ENCODE data around the gene OVCA2. TPM values are rescaled to one million over a fixed set of nuclear protein-coding genes. Genes with fewer than 3 reads are reported as not detected.

OVCA2 gene
- total RNA-seq, 1 experiment from 2014 or later, result 24.6 TPM

- no peak overlapping the region for H3K27ac Mint-ChIP-seq
- Histone ChIP-seq H3K79me2 (ENCODE audit: insufficient read depth, low read length) (no peaks in the 10 kb centered on the region), H3K4me1 (ENCODE audit: insufficient read depth, low read length) (no peaks in the 10 kb centered on the region; the same call in 1 of the 2 replicates), H3T11ph (ENCODE audit: low read length) (no peak overlapping the region), H4K91ac (ENCODE audit: insufficient read length, low read depth, low read length) (no peak overlapping the region), H3K56ac (ENCODE audit: insufficient read length, low read depth, low read length) (no peak overlapping the region), H2AFZ (ENCODE audit: low read length) (no peak overlapping the region), H3K18ac (ENCODE audit: insufficient read length, low read depth, low read length) (no peak overlapping the region), H2BK15ac (ENCODE audit: low read depth, low read length) (no peak overlapping the region), H2BK20ac (ENCODE audit: low read depth, low read length, poor library complexity, severe bottlenecking) (no peak overlapping the region), H3K23me2 (ENCODE audit: insufficient read length, low read depth, low read length, poor library complexity, severe bottlenecking) (no peaks in the 10 kb centered on the region), H3K4me2 (ENCODE audit: insufficient read depth, insufficient read length, low read length) (no peak overlapping the region), H3K27me3 (ENCODE audit: insufficient read depth, low read length) (peaks cover 7% of the 10 kb centered on the region; the same call in 1 of the 2 replicates), H2AK5ac (ENCODE audit: insufficient read length, low read length) (no peak overlapping the region), H3K23ac (ENCODE audit: insufficient read length, low read depth, low read length) (no peak overlapping the region), H3K14ac (ENCODE audit: insufficient read depth, low read length) (no peak overlapping the region), H3K27ac (ENCODE audit: insufficient read length, low read depth, low read length) (no peak overlapping the region), H3K9ac (ENCODE audit: extremely low read depth, insufficient read length, low read length) (no peak overlapping the region), H2BK120ac (ENCODE audit: low read depth, low read length, poor library complexity, severe bottlenecking) (no peak overlapping the region), H4K5ac (ENCODE audit: insufficient read length, low read depth, low read length) (no peak overlapping the region), H4K8ac (replicated peaks; ENCODE audit: insufficient read length, low read depth, low read length) (no peak overlapping the region), H2BK12ac (ENCODE audit: insufficient read length, low read depth, low read length) (no peak overlapping the region), H3K4ac (ENCODE audit: low read depth, low read length) (no peak overlapping the region), H3K79me1 (ENCODE audit: insufficient read depth, low read depth, low read length, poor library complexity, severe bottlenecking) (no peaks in the 10 kb centered on the region), H4K20me1 (ENCODE audit: control insufficient read depth, insufficient read depth, insufficient read length) (no peaks in the 10 kb centered on the region), H3K9me3 (ENCODE audit: control insufficient read depth, low read depth, low read length) (no peaks in the 10 kb centered on the region), H2BK5ac (ENCODE audit: insufficient read length, low read length) (no peak overlapping the region)
- WGBS (ENCODE audit: extremely low coverage, insufficient read length, low lambda C conversion rate), result no CpG with 5 or more reads among the region's 4 CpGs
- no peak for TF ChIP-seq CTCF (conservative IDR thresholded peaks at IDR 0.05)
- no peak for DNase-seq
- no peaks in the 10 kb centered on the region for H3K36me3 Mint-ChIP-seq (ENCODE audit: insufficient read depth in 1 of 3, low read depth in 3 of 3)
- peaks cover 23 to 35% of the 10 kb centered on the region in 2 experiments for H3K4me1 Mint-ChIP-seq
- H3K9me3 Mint-ChIP-seq, result no peaks in the 10 kb centered on the region; a peak in 1 of 5 replicates
- peaks cover 72% of the 10 kb centered on the region for H3K27me3 Mint-ChIP-seq (ENCODE audit: low read depth)
- no peak overlapping the region for H3K4me3 Mint-ChIP-seq
Observed at GRCh38 chr17:1994707-1995106, 47.1 kb upstream of the OVCA2 start.

Measured in H9 (cell line).